Measurements from ENCODE around the gene FHOD3. TPM values are rescaled to one million over a fixed set of nuclear protein-coding genes. Genes with fewer than 3 reads are reported as not detected.

FHOD3 gene
- total RNA-seq, 1 donor from 2014 or later, result 346 TPM

DNA sequence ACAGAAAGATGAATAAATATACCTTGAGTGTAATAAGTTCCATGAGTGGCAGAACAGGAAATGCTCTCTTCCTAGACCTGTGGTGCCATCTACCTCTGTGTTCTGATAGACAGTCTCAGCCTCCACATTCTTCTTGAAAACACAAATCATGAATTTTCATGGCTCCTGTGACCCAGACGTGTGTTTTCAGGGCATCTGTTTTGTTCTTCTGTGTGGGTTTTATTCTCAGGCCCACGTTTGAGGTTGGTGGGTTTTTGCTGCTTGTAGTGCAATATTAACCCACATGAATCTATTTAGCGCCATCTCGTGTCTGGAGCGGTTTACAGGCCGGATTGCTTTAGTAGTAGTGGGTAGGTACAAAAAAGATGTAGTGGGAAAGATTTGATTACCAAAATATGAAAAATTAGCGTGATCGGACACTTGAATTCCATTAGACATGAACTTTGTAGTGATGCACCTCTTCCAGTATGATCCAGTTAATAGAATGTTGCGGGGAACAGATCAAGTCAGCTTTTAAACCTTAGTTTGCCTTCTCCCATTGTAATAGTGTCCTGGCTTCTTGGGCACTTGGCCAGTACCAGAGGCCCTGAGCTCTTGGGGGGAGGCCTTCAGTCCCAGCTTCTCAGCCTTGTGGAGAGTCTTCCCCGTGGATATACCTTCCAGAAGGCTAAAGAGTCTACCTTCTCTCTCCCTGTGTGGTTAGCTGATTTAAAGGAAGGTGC is 274.8 kb downstream of the FHOD3 start:
- peaks cover 28% of the 10 kb centered on the region for H3K4me1 ChIP-seq
- intact Hi-C loops (cut with micrococcal nuclease), result loop anchor here (5.0 kb wide), 1 partner anchor 275 kb away; the partner anchor contains the start of gene FHOD3
- no peak for DNase-seq
- H3K27me3 ChIP-seq (ENCODE audit: low read depth), result no peaks in the 10 kb centered on the region
- peak; percentile 59 for TF ChIP-seq CTCF (IDR thresholded peaks at IDR 0.05; ENCODE audit: borderline replicate concordance)
- H3K4me3 ChIP-seq, result no peak overlapping the region
- no peaks in the 10 kb centered on the region for H3K36me3 ChIP-seq
- peak overlapping the region; percentile 29 for H3K27ac ChIP-seq (replicated peaks)
- H3K9me3 ChIP-seq (replicated peaks), result no peaks in the 10 kb centered on the region

GRCh38 chr18:36576339-36576738 is 278.8 kb downstream of the FHOD3 start:
- H3K4me3 ChIP-seq, result no peak overlapping the region
- H3K36me3 ChIP-seq, result no peaks in the 10 kb centered on the region
- H3K27me3 ChIP-seq (ENCODE audit: low read depth), result no peaks in the 10 kb centered on the region
- H3K9me3 ChIP-seq (replicated peaks), result no peaks in the 10 kb centered on the region
- no peak for TF ChIP-seq CTCF (IDR thresholded peaks at IDR 0.05; ENCODE audit: borderline replicate concordance)
- no peak overlapping the region for H3K27ac ChIP-seq (replicated peaks)
- DNase-seq, result no peak
- intact Hi-C loops (cut with micrococcal nuclease), result no loop called here
- H3K4me1 ChIP-seq, result peaks cover 43% of the 10 kb centered on the region

- H3K27me3 ChIP-seq (ENCODE audit: low read depth), result no peaks in the 10 kb centered on the region
- intact Hi-C loops (cut with micrococcal nuclease), result no loop called here
- no peak overlapping the region for H3K4me3 ChIP-seq
- no peak for TF ChIP-seq CTCF (IDR thresholded peaks at IDR 0.05; ENCODE audit: borderline replicate concordance)
- peaks cover 39% of the 10 kb centered on the region for H3K4me1 ChIP-seq
- DNase-seq, result no peak
- H3K27ac ChIP-seq (replicated peaks), result peak overlapping the region; percentile 80
- no peaks in the 10 kb centered on the region for H3K36me3 ChIP-seq
- no peaks in the 10 kb centered on the region for H3K9me3 ChIP-seq (replicated peaks)
Measured at GRCh38 chr18:36578871-36579710, 281.6 kb downstream of the FHOD3 start.

- H3K27me3 ChIP-seq (ENCODE audit: low read depth), result no peaks in the 10 kb centered on the region
- H3K36me3 ChIP-seq, result no peaks in the 10 kb centered on the region
- DNase-seq, result peak; percentile 26
- intact Hi-C loops (cut with micrococcal nuclease), result no loop called here
- peak overlapping the region; percentile 80 for H3K27ac ChIP-seq (replicated peaks)
- no peak overlapping the region for H3K4me3 ChIP-seq
- H3K4me1 ChIP-seq, result peaks cover 38% of the 10 kb centered on the region
- no peaks in the 10 kb centered on the region for H3K9me3 ChIP-seq (replicated peaks)
- TF ChIP-seq CTCF (IDR thresholded peaks at IDR 0.05; ENCODE audit: borderline replicate concordance), result peak; percentile 36
Measured at GRCh38 chr18:36580266-36580665, 282.8 kb downstream of the FHOD3 start.

- no peaks in the 10 kb centered on the region for H3K27me3 ChIP-seq (ENCODE audit: low read depth)
- intact Hi-C loops (cut with micrococcal nuclease), result no loop called here
- peak overlapping the region; percentile 80 for H3K27ac ChIP-seq (replicated peaks)
- no peaks in the 10 kb centered on the region for H3K36me3 ChIP-seq
- DNase-seq, result no peak
- H3K4me1 ChIP-seq, result peaks cover 44% of the 10 kb centered on the region
- TF ChIP-seq CTCF (IDR thresholded peaks at IDR 0.05; ENCODE audit: borderline replicate concordance), result no peak
- no peaks in the 10 kb centered on the region for H3K9me3 ChIP-seq (replicated peaks)
- H3K4me3 ChIP-seq, result no peak overlapping the region
Measured at GRCh38 chr18:36580874-36581750, 283.6 kb downstream of the FHOD3 start.

All from left ventricle myocardium inferior (tissue), 1 donor.